ENCODE measurements around the gene ITGAV.
"Not testable (repeated sequence)": the region's sequence is repeated elsewhere in the genome, so short reads cannot be mapped to it uniquely, and the experiment has no call there.

ITGAV gene

DNA sequence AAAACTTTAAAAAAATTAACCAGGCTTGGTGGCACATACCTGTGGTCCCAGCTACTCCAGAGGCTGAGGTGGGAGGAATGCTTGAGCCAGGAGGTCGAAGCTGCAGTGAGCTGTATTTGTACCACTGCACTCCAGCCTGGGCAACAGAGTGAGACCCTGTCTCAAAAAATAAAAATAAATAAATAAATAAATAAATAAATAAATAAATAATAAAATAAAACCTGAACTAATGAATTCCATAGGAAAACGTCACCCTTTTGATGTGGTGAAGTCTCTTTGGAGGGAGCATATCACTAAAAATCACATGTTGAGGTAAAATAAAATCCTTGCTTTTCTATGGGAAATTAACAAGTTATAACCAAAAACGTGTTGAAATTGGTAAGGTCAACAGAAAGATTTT is 29.6 kb upstream of the ITGAV start:
- ChIA-PET POLR2A (ENCODE audit: low non-redundant PET) (no interaction called here), CTCF (no interaction called here)
- no peak for DNase-seq (ENCODE audit: low spot score)
- no peak overlapping the region for H3K27ac ChIP-seq
- TF ChIP-seq, protein P1, sequence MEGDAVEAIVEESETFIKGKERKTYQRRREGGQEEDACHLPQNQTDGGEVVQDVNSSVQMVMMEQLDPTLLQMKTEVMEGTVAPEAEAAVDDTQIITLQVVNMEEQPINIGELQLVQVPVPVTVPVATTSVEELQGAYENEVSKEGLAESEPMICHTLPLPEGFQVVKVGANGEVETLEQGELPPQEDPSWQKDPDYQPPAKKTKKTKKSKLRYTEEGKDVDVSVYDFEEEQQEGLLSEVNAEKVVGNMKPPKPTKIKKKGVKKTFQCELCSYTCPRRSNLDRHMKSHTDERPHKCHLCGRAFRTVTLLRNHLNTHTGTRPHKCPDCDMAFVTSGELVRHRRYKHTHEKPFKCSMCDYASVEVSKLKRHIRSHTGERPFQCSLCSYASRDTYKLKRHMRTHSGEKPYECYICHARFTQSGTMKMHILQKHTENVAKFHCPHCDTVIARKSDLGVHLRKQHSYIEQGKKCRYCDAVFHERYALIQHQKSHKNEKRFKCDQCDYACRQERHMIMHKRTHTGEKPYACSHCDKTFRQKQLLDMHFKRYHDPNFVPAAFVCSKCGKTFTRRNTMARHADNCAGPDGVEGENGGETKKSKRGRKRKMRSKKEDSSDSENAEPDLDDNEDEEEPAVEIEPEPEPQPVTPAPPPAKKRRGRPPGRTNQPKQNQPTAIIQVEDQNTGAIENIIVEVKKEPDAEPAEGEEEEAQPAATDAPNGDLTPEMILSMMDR (conservative IDR thresholded peaks at IDR 0.05; ENCODE audit: low read depth): no peak

GRCh38 chr2:186561467-186562208 is 28.2 kb upstream of the ITGAV start:
- ChIA-PET CTCF (no interaction called here), POLR2A (ENCODE audit: low non-redundant PET) (no interaction called here)
- DNase-seq (ENCODE audit: low spot score): no peak
- TF ChIP-seq, protein P1 (conservative IDR thresholded peaks at IDR 0.05; ENCODE audit: low read depth): no peak
- H3K27ac ChIP-seq: no peak overlapping the region

GRCh38 chr2:186562209-186562578 is 27.7 kb upstream of the ITGAV start:
- TF ChIP-seq, protein P1 (conservative IDR thresholded peaks at IDR 0.05; ENCODE audit: low read depth): no peak
- POLR2A ChIA-PET (ENCODE audit: low non-redundant PET): no interaction called here
- H3K27ac ChIP-seq: no peak overlapping the region
- no peak for DNase-seq (ENCODE audit: low spot score)
- CTCF ChIA-PET: no interaction called here

DNA sequence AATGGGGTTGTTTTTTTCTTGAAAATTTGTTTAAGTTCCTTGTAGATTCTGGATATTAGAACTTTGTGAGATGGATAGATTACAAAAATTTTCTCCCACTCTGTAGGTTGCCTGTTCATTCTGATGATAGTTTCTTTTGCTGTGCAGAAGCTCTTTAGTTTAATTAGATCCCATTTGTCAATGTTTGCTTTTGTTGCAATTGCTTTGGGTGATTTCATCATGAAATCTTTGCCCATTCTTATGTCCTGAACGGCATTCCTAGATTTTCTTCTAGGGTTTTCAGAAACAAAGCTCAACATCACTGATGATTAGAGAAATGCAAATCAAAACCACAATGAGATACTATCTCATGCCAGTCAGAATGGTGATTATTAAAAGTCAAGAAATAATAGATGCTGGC is 21.3 kb upstream of the ITGAV start:
- POLR2A ChIA-PET (ENCODE audit: low non-redundant PET); CTCF ChIA-PET; H3K27ac ChIP-seq; DNase-seq (ENCODE audit: low spot score): not testable (repeated sequence)

GRCh38 chr2:186569127-186569526 is 20.7 kb upstream of the ITGAV start:
- H3K27ac ChIP-seq; DNase-seq (ENCODE audit: low spot score); CTCF ChIA-PET; POLR2A ChIA-PET (ENCODE audit: low non-redundant PET): not testable (repeated sequence)

GRCh38 chr2:186569897-186570296 is 20.0 kb upstream of the ITGAV start:
- DNase-seq (ENCODE audit: low spot score): no peak
- H3K27ac ChIP-seq: no peak overlapping the region
- TF ChIP-seq, protein P1 (conservative IDR thresholded peaks at IDR 0.05; ENCODE audit: low read depth): no peak
- ChIA-PET CTCF (no interaction called here), POLR2A (ENCODE audit: low non-redundant PET) (no interaction called here)

DNA sequence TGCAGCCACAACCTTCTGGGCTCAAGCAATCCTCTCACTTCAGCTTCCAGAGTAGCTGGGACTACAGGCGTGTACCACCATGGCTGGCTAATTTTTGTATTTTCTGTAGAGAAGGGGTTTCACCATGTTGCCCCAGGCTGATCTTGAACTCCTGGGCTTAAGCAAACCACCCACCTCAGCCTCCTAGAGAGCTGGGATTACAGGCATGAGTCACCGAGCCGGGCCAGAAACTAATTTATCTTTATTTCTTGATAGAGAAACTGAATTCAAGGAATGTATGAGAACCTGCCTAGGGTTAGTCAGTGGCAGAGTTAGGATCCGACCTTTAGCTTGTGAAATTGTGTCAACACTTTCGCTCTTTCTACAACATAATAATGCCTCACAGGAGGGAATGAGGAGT is 19.3 kb upstream of the ITGAV start:
- TF ChIP-seq, protein P1 (conservative IDR thresholded peaks at IDR 0.05; ENCODE audit: low read depth): no peak
- H3K27ac ChIP-seq: peak overlapping the region; percentile 58; the same call in 1 of the 2 replicates
- peak; percentile 37 for DNase-seq (ENCODE audit: low spot score)
- ChIA-PET POLR2A (ENCODE audit: low non-redundant PET) (interaction anchor here (0.7 kb wide), 1 partner anchor 20 kb away, joined by 4 read pairs; the partner anchor contains the start of gene ITGAV), CTCF (interaction anchor here (0.5 kb wide), 1 partner anchor 30 kb away, joined by 3 read pairs; no protein-coding TSS in a partner anchor)

Data from RWPE1 (cell line).